ENCODE results near the gene PQBP1.

Gene PQBP1

DNA sequence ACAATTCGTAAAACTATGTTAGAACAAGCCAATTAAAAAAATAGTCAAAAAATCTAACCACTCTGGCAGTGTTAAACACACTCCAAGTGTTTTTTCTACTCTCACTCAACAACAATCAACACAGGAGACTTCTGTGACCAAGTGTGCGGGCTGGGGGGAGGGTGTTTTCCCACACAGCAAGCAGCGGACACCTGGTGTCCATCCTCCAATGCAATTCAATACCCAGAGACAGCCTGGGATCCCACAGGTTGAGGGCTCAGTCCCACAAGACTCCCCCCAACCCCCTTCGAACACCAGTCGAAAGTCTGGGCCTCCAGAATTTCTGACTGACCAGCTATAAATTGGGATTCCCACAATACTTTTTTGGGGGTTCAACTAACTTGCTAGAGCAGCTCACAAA lies 29.4 kb downstream of the PQBP1 start:
- no peak for FAIRE-seq

DNA sequence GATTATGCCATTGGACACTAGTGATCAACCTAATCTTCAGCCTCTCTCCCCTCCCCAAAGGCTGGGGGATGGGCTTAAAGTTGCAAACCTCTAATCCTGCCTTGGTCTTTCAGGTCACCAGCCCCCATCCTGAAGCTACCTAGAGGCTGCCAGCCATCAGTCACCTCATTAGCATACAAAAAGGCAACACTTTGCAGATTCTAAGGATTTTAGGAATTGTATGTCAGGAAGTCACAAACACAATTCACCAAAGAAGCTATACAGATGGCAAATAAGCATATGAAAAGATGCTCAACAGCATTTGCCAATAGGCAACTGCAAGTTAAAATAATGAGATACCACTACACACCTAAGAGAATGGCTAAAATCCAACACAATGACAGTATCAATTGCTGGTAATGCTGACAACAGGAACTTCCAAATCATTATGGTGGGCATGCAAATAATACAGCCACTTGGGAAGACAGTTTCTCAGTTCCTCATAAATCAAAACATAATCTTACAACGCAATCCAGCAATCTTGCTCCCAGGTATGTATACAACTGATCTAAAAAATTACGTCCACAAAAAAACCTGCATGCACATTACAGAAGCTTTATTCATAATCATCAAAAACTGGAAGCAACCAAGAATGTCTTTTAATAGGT lies 30.1 kb downstream of the PQBP1 start:
- no peak for FAIRE-seq

GRCh38 chrX:48933757-48934156 lies 36.0 kb downstream of the PQBP1 start:
- FAIRE-seq = no peak

- FAIRE-seq = no peak
Observed at GRCh38 chrX:48934581-48935300, 37.0 kb downstream of the PQBP1 start.

GRCh38 chrX:48935301-48935670 lies 37.6 kb downstream of the PQBP1 start:
- FAIRE-seq = no peak

- no peak for FAIRE-seq
Observed at GRCh38 chrX:48936429-48937053, 38.8 kb downstream of the PQBP1 start.

DNA sequence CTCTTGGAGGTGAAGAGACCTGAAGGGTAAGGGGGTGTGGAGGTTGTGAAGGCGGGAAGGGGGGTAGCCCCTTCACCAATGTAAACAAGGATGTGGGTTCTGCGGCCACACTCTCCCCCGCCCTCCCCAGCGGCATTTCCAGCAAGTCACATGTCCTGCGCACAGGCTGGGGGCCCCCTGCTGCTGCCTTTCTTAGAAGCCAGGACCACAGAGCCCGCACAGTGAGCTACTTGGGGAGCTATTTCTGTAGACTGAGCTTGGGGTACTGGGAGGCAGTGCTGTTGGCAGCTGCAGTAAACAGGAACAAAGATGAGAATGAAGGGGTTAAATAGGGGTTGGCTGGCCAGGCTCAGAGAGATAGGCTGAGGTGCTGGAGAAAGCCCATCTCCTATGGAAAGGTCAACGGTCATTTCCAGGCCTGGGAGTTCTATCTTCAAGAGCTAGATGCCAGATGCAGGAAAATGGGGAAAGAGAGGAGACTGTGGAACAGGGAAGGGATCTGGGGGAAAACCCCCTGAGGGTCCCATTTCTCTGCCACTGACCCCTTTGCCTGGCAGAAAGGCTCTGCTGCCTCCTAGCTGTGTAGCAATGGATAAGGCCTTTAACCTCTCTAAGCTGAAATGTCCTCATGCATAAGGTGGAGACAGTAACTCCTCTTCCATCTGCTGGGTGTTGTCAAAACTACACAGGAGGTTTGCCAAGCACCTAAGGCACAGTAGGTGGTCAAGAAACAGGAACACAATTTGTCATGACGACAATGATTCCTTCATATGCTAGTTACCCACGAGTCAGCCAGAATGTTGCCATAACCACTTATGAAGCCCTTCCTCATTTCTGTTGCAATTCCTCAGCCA lies 39.6 kb downstream of the PQBP1 start:
- no peak for FAIRE-seq

- FAIRE-seq = no peak
Observed at GRCh38 chrX:48938721-48939425, 41.1 kb downstream of the PQBP1 start.

- FAIRE-seq = no peak
Observed at GRCh38 chrX:48939524-48940228, 41.9 kb downstream of the PQBP1 start.

GRCh38 chrX:48940404-48940955 lies 42.8 kb downstream of the PQBP1 start:
- FAIRE-seq = no peak

- FAIRE-seq = no peak
Observed at GRCh38 chrX:48942895-48943294, 45.2 kb downstream of the PQBP1 start.

- FAIRE-seq = peak; percentile 3
Observed at GRCh38 chrX:48945517-48946348, 48.0 kb downstream of the PQBP1 start.

- FAIRE-seq = no peak
Observed at GRCh38 chrX:48948589-48948988, 50.9 kb downstream of the PQBP1 start.

Data from TTC549 (cell line).